GM06990 (cell line): Measurements from ENCODE around the gene ZNF516.
"Not testable (repeated sequence)": the region's sequence is repeated elsewhere in the genome, so short reads cannot be mapped to it uniquely, and the experiment has no call there.

Experiments
- DNase-seq: peaks from one replicate; pipeline ENCODE4 v3.0.0-alpha.2; 2011; ENCODE audit not compliant: insufficient read length; ENCODE audit errors: extremely low read depth
- H3K27me3 ChIP-seq: replicated peaks from 2 replicates; pipeline ENCODE4 v1.6.0; 2011; ENCODE audit warnings: low read length; ENCODE audit not compliant: control insufficient read depth, insufficient read depth
- H3K36me3 ChIP-seq: 2 replicates; pipeline ENCODE4 v1.5.1; 2011; ENCODE audit warnings: low read length; ENCODE audit not compliant: control insufficient read depth, insufficient read depth
- H3K4me3 ChIP-seq: replicated peaks from 2 replicates; pipeline ENCODE4 v1.5.1; 2011; ENCODE audit warnings: low read depth, mild to moderate bottlenecking, control low read depth, low read length
- CTCF ChIP-seq: IDR thresholded peaks from 2 replicates; pipeline ENCODE4 v1.5.1; 2011; ENCODE audit warnings: low read length, control low read depth, mild to moderate bottlenecking, inconsistent platforms; ENCODE audit not compliant: insufficient read depth, poor library complexity, severe bottlenecking

Gene ZNF516

GRCh38 chr18:76495006-76495370, at the start of gene ZNF516:
Gene ZNF516 (minus strand): TSS chr18:76495242. CDS start chr18:76443054, 52,188 bp downstream.
- Histone ChIP-seq H3K36me3 (no peaks in the 10 kb centered on the region), H3K4me3 (peak within 1 kb of the TSS; percentile 82), H3K27me3 (no peaks in the 10 kb centered on the region)
- peak; percentile 67 for DNase-seq
- TF ChIP-seq CTCF: no peak

- Histone ChIP-seq H3K27me3 (no peaks in the 10 kb centered on the region), H3K36me3 (no peaks in the 10 kb centered on the region), H3K4me3 (no peak overlapping the region)
- no peak for TF ChIP-seq CTCF
- DNase-seq: no peak
Measured at GRCh38 chr18:76538846-76539245, 43.8 kb upstream of the ZNF516 start.

GRCh38 chr18:76537621-76538020, 42.6 kb upstream of the ZNF516 start:
- H3K36me3 ChIP-seq: no peaks in the 10 kb centered on the region
- no peak overlapping the region for H3K4me3 ChIP-seq
- no peak for TF ChIP-seq CTCF
- no peak for DNase-seq
- H3K27me3 ChIP-seq: no peaks in the 10 kb centered on the region

- H3K4me3 ChIP-seq, H3K36me3 ChIP-seq, H3K27me3 ChIP-seq, DNase-seq: not testable (repeated sequence)
Measured at GRCh38 chr18:76536593-76536992, 41.6 kb upstream of the ZNF516 start.

GRCh38 chr18:76532875-76533274, 37.8 kb upstream of the ZNF516 start:
- no peak for DNase-seq
- Histone ChIP-seq H3K36me3 (no peaks in the 10 kb centered on the region), H3K4me3 (no peak overlapping the region), H3K27me3 (no peaks in the 10 kb centered on the region)
- TF ChIP-seq CTCF: no peak

GRCh38 chr18:76530846-76531245, 35.8 kb upstream of the ZNF516 start:
- Histone ChIP-seq H3K4me3 (no peak overlapping the region), H3K36me3 (no peaks in the 10 kb centered on the region), H3K27me3 (no peaks in the 10 kb centered on the region)
- no peak for TF ChIP-seq CTCF
- DNase-seq: no peak
